Calu3 (cell line): ENCODE data around the gene SETBP1. TPM values are rescaled to one million over a fixed set of nuclear protein-coding genes. Genes with fewer than 3 reads are reported as not detected.

Experiments used
- BruUV-seq: library from RNA; stranded (reverse); fragments of 400-500 nt; replicated peaks from 2 replicates; lab custom pipeline; 2021; lab: Mats Ljungman, UMichigan
- CTCF ChIA-PET: fragments of 300-600 bp; sonication (Branson Sonifier 250); formaldehyde crosslinking; loops from one replicate; lab custom pipeline; 2022; ENCODE audit warnings: antibody characterized with exemption; lab: Charles Lee
- DNase-seq: peaks from one replicate; pipeline ENCODE4 v3.0.0; 2022
- H3K27ac Mint-ChIP-seq: one replicate; pipeline ENCODE4 v1.8.0; 2022; ENCODE audit warnings: mixed read lengths; ENCODE audit not compliant: unreplicated experiment
- H3K27me3 Mint-ChIP-seq: one replicate; pipeline ENCODE4 v1.8.0; 2022; ENCODE audit warnings: mixed read lengths; ENCODE audit not compliant: unreplicated experiment
- H3K36me3 Mint-ChIP-seq: one replicate; pipeline ENCODE4 v1.8.0; 2022; ENCODE audit warnings: mild to moderate bottlenecking, moderate library complexity, mixed read lengths; ENCODE audit not compliant: insufficient read depth, unreplicated experiment
- H3K4me1 Mint-ChIP-seq: one replicate; pipeline ENCODE4 v1.8.0; 2022; ENCODE audit warnings: mild to moderate bottlenecking, low read depth, mixed read lengths; ENCODE audit not compliant: unreplicated experiment
- H3K4me3 Mint-ChIP-seq: one replicate; pipeline ENCODE4 v1.8.0; 2022; ENCODE audit warnings: mild to moderate bottlenecking, low read depth, moderate library complexity, mixed read lengths; ENCODE audit not compliant: unreplicated experiment
- H3K9me3 Mint-ChIP-seq: one replicate; pipeline ENCODE4 v1.8.0; 2022; ENCODE audit warnings: low read depth, mixed read lengths; ENCODE audit not compliant: unreplicated experiment
- intact Hi-C: fragments of 100-400 bp; cut with micrococcal nuclease; formaldehyde crosslinking; loops from one replicate; pipeline ENCODE4 v1.10.0; 2022; ENCODE audit not compliant: unreplicated experiment
- total RNA-seq: library from RNA; stranded (reverse); gene quantifications from 2 replicates; pipeline ENCODE4 v1.2.3, GENCODE V29; 2022
- TF ChIP-seq, protein P1 (sequence below): fragments of 200-600 bp; IDR thresholded peaks from one replicate; pipeline ENCODE4 v1.8.0; 2022; ENCODE audit warnings: antibody characterized with exemption; ENCODE audit not compliant: unreplicated experiment

Gene SETBP1
- total RNA-seq, 1 experiment from 2014 or later: 6.0 TPM

DNA sequence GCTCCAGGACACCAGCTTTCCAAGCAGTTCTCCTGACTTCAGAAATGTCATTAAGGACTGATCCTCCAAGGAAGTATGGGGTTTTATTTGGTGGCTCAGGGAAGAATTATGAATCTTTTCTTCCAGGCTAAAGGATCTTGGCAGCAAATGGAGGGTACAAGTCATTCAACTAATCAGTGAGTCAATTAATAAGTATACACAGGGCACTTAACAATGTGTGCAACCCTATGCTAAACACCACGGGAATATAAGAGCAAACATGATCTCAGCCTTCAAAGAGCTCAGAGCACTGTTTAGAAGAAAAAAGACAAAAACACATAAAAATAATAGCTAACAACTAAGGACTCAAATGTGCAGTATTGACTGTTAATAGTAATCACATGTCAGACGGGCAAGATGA lies 234.5 kb downstream of the SETBP1 start:
- no peaks in the 10 kb centered on the region for H3K9me3 Mint-ChIP-seq
- BruUV-seq: no TSS peak
- no peaks in the 10 kb centered on the region for H3K27me3 Mint-ChIP-seq
- no peaks in the 10 kb centered on the region for H3K4me1 Mint-ChIP-seq
- no peak overlapping the region for H3K27ac Mint-ChIP-seq
- no peak for DNase-seq
- CTCF ChIA-PET: no interaction called here
- no peak overlapping the region for H3K4me3 Mint-ChIP-seq
- intact Hi-C loops: no loop called here
- H3K36me3 Mint-ChIP-seq: no peaks in the 10 kb centered on the region
- TF ChIP-seq, protein P1, sequence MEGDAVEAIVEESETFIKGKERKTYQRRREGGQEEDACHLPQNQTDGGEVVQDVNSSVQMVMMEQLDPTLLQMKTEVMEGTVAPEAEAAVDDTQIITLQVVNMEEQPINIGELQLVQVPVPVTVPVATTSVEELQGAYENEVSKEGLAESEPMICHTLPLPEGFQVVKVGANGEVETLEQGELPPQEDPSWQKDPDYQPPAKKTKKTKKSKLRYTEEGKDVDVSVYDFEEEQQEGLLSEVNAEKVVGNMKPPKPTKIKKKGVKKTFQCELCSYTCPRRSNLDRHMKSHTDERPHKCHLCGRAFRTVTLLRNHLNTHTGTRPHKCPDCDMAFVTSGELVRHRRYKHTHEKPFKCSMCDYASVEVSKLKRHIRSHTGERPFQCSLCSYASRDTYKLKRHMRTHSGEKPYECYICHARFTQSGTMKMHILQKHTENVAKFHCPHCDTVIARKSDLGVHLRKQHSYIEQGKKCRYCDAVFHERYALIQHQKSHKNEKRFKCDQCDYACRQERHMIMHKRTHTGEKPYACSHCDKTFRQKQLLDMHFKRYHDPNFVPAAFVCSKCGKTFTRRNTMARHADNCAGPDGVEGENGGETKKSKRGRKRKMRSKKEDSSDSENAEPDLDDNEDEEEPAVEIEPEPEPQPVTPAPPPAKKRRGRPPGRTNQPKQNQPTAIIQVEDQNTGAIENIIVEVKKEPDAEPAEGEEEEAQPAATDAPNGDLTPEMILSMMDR: no peak

DNA sequence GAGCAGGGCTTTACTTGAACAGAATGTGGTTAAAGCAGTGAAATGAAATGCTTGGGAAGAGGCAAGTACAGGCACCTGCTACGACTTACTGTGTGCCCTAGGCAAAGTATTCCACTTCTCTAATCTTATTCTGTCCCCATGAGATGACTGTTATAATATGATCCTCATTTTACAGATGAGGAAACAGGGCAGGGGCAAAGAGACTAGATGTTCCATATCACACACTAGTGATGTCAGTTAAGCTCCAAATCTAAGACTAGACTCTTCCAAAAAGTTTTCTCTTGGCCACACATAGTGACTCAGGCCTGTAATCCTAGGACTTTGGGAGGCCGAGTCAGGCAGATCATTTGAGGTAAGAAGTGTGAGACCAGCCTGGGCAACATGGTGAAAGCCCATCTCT lies 235.0 kb downstream of the SETBP1 start:
- TF ChIP-seq, protein P1: no peak
- CTCF ChIA-PET: no interaction called here
- Mint-ChIP-seq H3K36me3 (no peaks in the 10 kb centered on the region), H3K27ac (no peak overlapping the region), H3K27me3 (no peaks in the 10 kb centered on the region), H3K4me3 (no peak overlapping the region), H3K4me1 (no peaks in the 10 kb centered on the region), H3K9me3 (no peaks in the 10 kb centered on the region)
- DNase-seq: no peak
- intact Hi-C loops: no loop called here
- no TSS peak for BruUV-seq

DNA sequence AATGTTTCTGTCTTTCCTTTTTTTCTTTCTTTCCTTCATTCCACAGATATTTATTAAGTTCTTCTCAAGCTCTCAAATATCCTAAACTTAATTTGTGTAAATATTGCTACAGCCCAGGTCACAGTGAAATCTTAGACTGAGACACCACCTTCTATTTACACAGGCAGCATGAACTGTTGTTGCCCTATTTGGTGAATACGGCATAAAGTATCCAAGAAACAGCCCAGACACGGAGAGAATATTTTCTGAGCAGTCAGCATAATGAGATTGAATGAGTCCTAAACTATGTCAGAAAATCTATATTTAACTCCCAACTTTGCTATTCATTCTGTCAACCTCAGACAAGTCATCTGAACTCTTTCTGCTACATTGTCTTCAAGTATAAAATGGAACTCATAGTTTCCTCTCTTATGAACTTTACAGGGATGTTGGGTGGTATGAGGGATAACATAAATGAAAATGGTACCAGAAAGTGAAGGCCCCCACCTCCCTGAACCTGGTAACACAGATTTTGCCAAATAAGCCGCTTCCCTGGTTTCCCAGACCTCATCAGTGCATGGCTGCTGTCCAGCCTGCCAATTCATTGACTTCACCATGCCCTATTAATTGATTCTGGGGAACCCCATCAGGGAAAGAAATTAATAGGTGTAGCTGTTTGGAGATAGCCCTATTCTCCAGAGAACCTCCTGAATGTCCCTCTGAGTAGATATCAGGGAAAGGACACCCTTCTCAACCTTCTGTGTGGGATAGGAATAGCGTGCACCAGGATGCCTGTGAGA lies 235.9 kb downstream of the SETBP1 start:
- H3K27ac Mint-ChIP-seq: no peak overlapping the region
- CTCF ChIA-PET: no interaction called here
- intact Hi-C loops: no loop called here

DNA sequence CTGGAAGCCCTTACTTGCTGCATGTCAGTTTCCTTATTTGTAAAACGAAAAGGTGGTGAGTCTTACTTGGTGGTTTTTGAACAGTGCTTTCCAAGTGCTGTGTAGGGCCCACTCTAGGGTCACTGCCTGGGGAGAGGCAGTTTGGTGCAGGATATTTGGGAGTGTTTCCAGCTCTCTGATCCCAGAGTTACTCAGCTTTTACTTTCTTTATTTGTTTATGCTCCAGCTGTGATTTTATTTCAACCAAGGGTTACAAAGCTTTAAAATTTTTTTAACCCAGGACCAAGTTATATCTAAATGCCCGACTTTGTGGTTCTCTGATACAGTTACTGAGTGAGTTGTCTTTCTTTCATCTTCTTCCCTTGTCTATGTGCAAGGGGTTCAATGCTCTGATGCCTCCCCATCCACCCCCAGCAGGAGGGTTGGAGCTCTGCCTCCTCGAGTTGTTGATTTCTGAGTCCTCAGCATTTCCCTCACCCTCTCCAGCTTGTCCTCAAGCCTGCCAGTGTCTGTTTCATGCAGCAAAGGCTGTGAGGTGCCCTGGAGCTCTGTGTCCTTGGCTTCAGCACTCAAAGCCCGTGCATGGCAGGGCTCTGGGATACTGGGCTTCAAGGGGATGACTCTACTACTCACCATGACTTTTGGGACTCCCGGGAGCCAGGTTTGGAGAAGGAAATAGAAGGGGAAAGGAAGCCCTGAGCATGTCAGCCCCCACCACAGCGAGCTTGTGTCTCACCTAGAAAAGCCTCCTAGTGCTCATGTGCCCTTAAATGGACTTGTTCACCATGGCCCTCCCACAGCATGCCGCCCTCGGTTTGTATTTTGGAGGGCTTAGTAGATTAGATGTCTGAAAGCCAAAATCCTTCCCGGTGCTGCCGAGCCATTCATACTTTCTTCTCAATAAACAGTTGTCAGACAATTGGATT lies 236.8 kb downstream of the SETBP1 start:
- CTCF ChIA-PET: no interaction called here
- H3K36me3 Mint-ChIP-seq: no peaks in the 10 kb centered on the region
- TF ChIP-seq, protein P1: no peak
- no peaks in the 10 kb centered on the region for H3K9me3 Mint-ChIP-seq
- BruUV-seq: no TSS peak
- H3K4me3 Mint-ChIP-seq: no peak overlapping the region
- H3K27me3 Mint-ChIP-seq: no peaks in the 10 kb centered on the region
- no peak for DNase-seq
- H3K27ac Mint-ChIP-seq: no peak overlapping the region
- intact Hi-C loops: no loop called here
- no peaks in the 10 kb centered on the region for H3K4me1 Mint-ChIP-seq

More for the DNA sequence above, 235.9 kb downstream of the SETBP1 start:
- no peaks in the 10 kb centered on the region for H3K27me3 Mint-ChIP-seq
- H3K9me3 Mint-ChIP-seq: no peaks in the 10 kb centered on the region
- DNase-seq: no peak
- no peaks in the 10 kb centered on the region for H3K4me1 Mint-ChIP-seq
- TF ChIP-seq, protein P1: no peak
- H3K36me3 Mint-ChIP-seq: no peaks in the 10 kb centered on the region
- no peak overlapping the region for H3K4me3 Mint-ChIP-seq
- BruUV-seq: no TSS peak
